GM12873 (cell line): ENCODE measurements around the gene TBCCD1.

Experiments used
- CTCF ChIP-seq: IDR thresholded peaks from 2 replicates; pipeline ENCODE4 v1.5.1; 2012; ENCODE audit warnings: low read depth, mild to moderate bottlenecking, moderate library complexity, low read length, control low read depth; ENCODE audit not compliant: insufficient read depth; ENCODE audit errors: missing control alignments

Gene TBCCD1

GRCh38 chr3:186567072-186567921 lies at the start of gene TBCCD1:
Gene TBCCD1 (minus strand): TSS chr3:186567339. CDS start chr3:186564329, 3,010 bp downstream.
- no peak for TF ChIP-seq CTCF

GRCh38 chr3:186616299-186616617 lies 49.1 kb upstream of the TBCCD1 start:
- no peak for TF ChIP-seq CTCF

- peak; percentile 97 for TF ChIP-seq CTCF
Measured at GRCh38 chr3:186614597-186615483, 47.7 kb upstream of the TBCCD1 start.

GRCh38 chr3:186614266-186614596 lies 47.1 kb upstream of the TBCCD1 start:
- TF ChIP-seq CTCF: no peak

GRCh38 chr3:186613637-186614265 lies 46.6 kb upstream of the TBCCD1 start:
- no peak for TF ChIP-seq CTCF

GRCh38 chr3:186612721-186613636 lies 45.8 kb upstream of the TBCCD1 start, which contains the start of gene AHSG:
Gene AHSG (plus strand): TSS chr3:186613060. CDS start chr3:186613142, 82 bp downstream.
- TF ChIP-seq CTCF: no peak
